Measurements from ENCODE around the gene HAUS7.

- TF ChIP-seq POLR2A (IDR thresholded peaks at IDR 0.05) (no peak), CTCF (IDR thresholded peaks at IDR 0.05) (no peak), EP300 (IDR thresholded peaks at IDR 0.05) (no peak), POLR2AphosphoS5 (IDR thresholded peaks at IDR 0.05) (no peak)
Measured at GRCh38 chrX:153408871-153409351, 61.5 kb downstream of the HAUS7 start.
